Stimulated activated effector memory CD8-positive, alpha-beta T cell treated with anti-CD3 and anti-CD28 coated beads, Interleukin-12 subunit alpha, Interleukin-12 subunit beta, amount 100 ng/mL, for 72 hours (primary cell): ENCODE measurements around the gene RASSF4.

ENCODE experiments used
- ATAC-seq: fragments of 150-1000 bp; cut with Tn5 transposase; 2 replicates; pipeline ENCODE4 v1.10.0; 2021
- DNase-seq, 2 donors: peaks; one replicate each; pipeline ENCODE4 v3.0.0; 2021 to 2022; ENCODE audit warnings: low spot score in 2 of 2
- H3K27ac Mint-ChIP-seq: one replicate; pipeline ENCODE4 v1.8.0; 2022; ENCODE audit warnings: mild to moderate bottlenecking, mixed read lengths
- H3K36me3 Mint-ChIP-seq: one replicate; pipeline ENCODE4 v1.8.0; 2022; ENCODE audit warnings: mild to moderate bottlenecking, mixed read lengths
- H3K4me1 Mint-ChIP-seq: one replicate; pipeline ENCODE4 v1.8.0; 2022; ENCODE audit warnings: mixed read lengths
- H3K4me3 Mint-ChIP-seq: one replicate; pipeline ENCODE4 v1.8.0; 2022; ENCODE audit warnings: mild to moderate bottlenecking, mixed read lengths
- H3K9me3 Mint-ChIP-seq: one replicate; pipeline ENCODE4 v1.8.0; 2022; ENCODE audit warnings: mixed read lengths

RASSF4 gene

GRCh38 chr10:44959247-44960087, at the start of gene RASSF4:
Gene RASSF4 (plus strand): TSS chr10:44959802. CDS start chr10:44970203, 10,401 bp downstream.
- H3K9me3 Mint-ChIP-seq = no peaks in the 10 kb centered on the region
- H3K36me3 Mint-ChIP-seq = peaks cover 14% of the 10 kb centered on the region
- peak; percentile 100 for ATAC-seq
- H3K4me3 Mint-ChIP-seq = peak within 1 kb of the TSS; percentile 77
- peak; percentile 81 to 94 for DNase-seq
- peaks cover 41% of the 10 kb centered on the region for H3K4me1 Mint-ChIP-seq
- H3K27ac Mint-ChIP-seq = peak within 1 kb of the TSS; percentile 73

- no peak for DNase-seq
- peaks cover 8% of the 10 kb centered on the region for H3K4me1 Mint-ChIP-seq
- H3K36me3 Mint-ChIP-seq = no peaks in the 10 kb centered on the region
- no peak overlapping the region for H3K4me3 Mint-ChIP-seq
- H3K27ac Mint-ChIP-seq = no peak overlapping the region
- H3K9me3 Mint-ChIP-seq = no peaks in the 10 kb centered on the region
- no peak for ATAC-seq
These were observed 49.7 kb upstream of the RASSF4 start for GRCh38 chr10:44909910-44910309.

GRCh38 chr10:44910602-44911001, 49.0 kb upstream of the RASSF4 start:
- DNase-seq = no peak
- no peak for ATAC-seq
- Mint-ChIP-seq H3K4me3 (no peak overlapping the region), H3K36me3 (no peaks in the 10 kb centered on the region), H3K4me1 (peaks cover 8% of the 10 kb centered on the region), H3K9me3 (no peaks in the 10 kb centered on the region), H3K27ac (no peak overlapping the region)

GRCh38 chr10:44911081-44911540, 48.5 kb upstream of the RASSF4 start, which contains the start of gene TMEM72:
Gene TMEM72 (plus strand): TSS chr10:44911337. CDS start chr10:44911513, 176 bp downstream.
- H3K36me3 Mint-ChIP-seq = no peaks in the 10 kb centered on the region
- ATAC-seq (peak; percentile 8), DNase-seq (no peak)
- H3K27ac Mint-ChIP-seq = no peak within 1 kb of the TSS
- no peaks in the 10 kb centered on the region for H3K9me3 Mint-ChIP-seq
- no peak within 1 kb of the TSS for H3K4me3 Mint-ChIP-seq
- H3K4me1 Mint-ChIP-seq = peaks cover 8% of the 10 kb centered on the region

- Mint-ChIP-seq H3K4me3 (no peak overlapping the region), H3K9me3 (no peaks in the 10 kb centered on the region), H3K36me3 (no peaks in the 10 kb centered on the region), H3K27ac (no peak overlapping the region), H3K4me1 (peaks cover 8% of the 10 kb centered on the region)
- no peak for DNase-seq
- ATAC-seq = peak; percentile 11
These were observed 47.7 kb upstream of the RASSF4 start for GRCh38 chr10:44911951-44912350.

- Mint-ChIP-seq H3K9me3 (no peaks in the 10 kb centered on the region), H3K27ac (peak overlapping the region; percentile 74), H3K4me1 (peaks cover 8% of the 10 kb centered on the region), H3K36me3 (no peaks in the 10 kb centered on the region), H3K4me3 (no peak overlapping the region)
- ATAC-seq (no peak), DNase-seq (no peak)
These were observed 46.1 kb upstream of the RASSF4 start for GRCh38 chr10:44913350-44914081.

- Mint-ChIP-seq H3K36me3 (no peaks in the 10 kb centered on the region), H3K4me3 (no peak overlapping the region), H3K27ac (no peak overlapping the region), H3K4me1 (peaks cover 8% of the 10 kb centered on the region), H3K9me3 (no peaks in the 10 kb centered on the region)
- no peak for ATAC-seq
- no peak for DNase-seq
These were observed 44.7 kb upstream of the RASSF4 start for GRCh38 chr10:44914891-44915290.

- DNase-seq (no peak), ATAC-seq (no peak)
- Mint-ChIP-seq H3K4me3 (no peak overlapping the region), H3K4me1 (peaks cover 8% of the 10 kb centered on the region), H3K36me3 (no peaks in the 10 kb centered on the region), H3K27ac (no peak overlapping the region), H3K9me3 (no peaks in the 10 kb centered on the region)
These were observed 43.2 kb upstream of the RASSF4 start for GRCh38 chr10:44916429-44916828.

- no peak for DNase-seq
- no peak for ATAC-seq
- no peak overlapping the region for H3K4me3 Mint-ChIP-seq
- no peaks in the 10 kb centered on the region for H3K36me3 Mint-ChIP-seq
- H3K27ac Mint-ChIP-seq = no peak overlapping the region
- no peaks in the 10 kb centered on the region for H3K9me3 Mint-ChIP-seq
- peaks cover 8% of the 10 kb centered on the region for H3K4me1 Mint-ChIP-seq
These were observed 41.8 kb upstream of the RASSF4 start for GRCh38 chr10:44917848-44918247.

- no peak overlapping the region for H3K4me3 Mint-ChIP-seq
- ATAC-seq (no peak), DNase-seq (no peak)
- no peaks in the 10 kb centered on the region for H3K9me3 Mint-ChIP-seq
- no peaks in the 10 kb centered on the region for H3K4me1 Mint-ChIP-seq
- H3K36me3 Mint-ChIP-seq = no peaks in the 10 kb centered on the region
- no peak overlapping the region for H3K27ac Mint-ChIP-seq
These were observed 39.4 kb upstream of the RASSF4 start for GRCh38 chr10:44920252-44920651.

- H3K9me3 Mint-ChIP-seq = no peaks in the 10 kb centered on the region
- no peaks in the 10 kb centered on the region for H3K4me1 Mint-ChIP-seq
- no peak overlapping the region for H3K4me3 Mint-ChIP-seq
- no peaks in the 10 kb centered on the region for H3K36me3 Mint-ChIP-seq
- ATAC-seq = no peak
- no peak overlapping the region for H3K27ac Mint-ChIP-seq
- no peak for DNase-seq
These were observed 38.5 kb upstream of the RASSF4 start for GRCh38 chr10:44921061-44921460.

GRCh38 chr10:44921506-44921905, 38.1 kb upstream of the RASSF4 start:
- no peak for ATAC-seq
- H3K27ac Mint-ChIP-seq = no peak overlapping the region
- DNase-seq = no peak
- no peaks in the 10 kb centered on the region for H3K4me1 Mint-ChIP-seq
- H3K36me3 Mint-ChIP-seq = no peaks in the 10 kb centered on the region
- H3K4me3 Mint-ChIP-seq = no peak overlapping the region
- no peaks in the 10 kb centered on the region for H3K9me3 Mint-ChIP-seq

- Mint-ChIP-seq H3K4me3 (no peak overlapping the region), H3K4me1 (no peaks in the 10 kb centered on the region), H3K36me3 (no peaks in the 10 kb centered on the region), H3K9me3 (no peaks in the 10 kb centered on the region), H3K27ac (no peak overlapping the region)
- no peak for ATAC-seq
- no peak for DNase-seq
These were observed 37.6 kb upstream of the RASSF4 start for GRCh38 chr10:44922021-44922420.

- Mint-ChIP-seq H3K4me1 (no peaks in the 10 kb centered on the region), H3K4me3 (no peak overlapping the region), H3K9me3 (no peaks in the 10 kb centered on the region), H3K27ac (no peak overlapping the region), H3K36me3 (no peaks in the 10 kb centered on the region)
- DNase-seq = no peak
- ATAC-seq = no peak
These were observed 36.6 kb upstream of the RASSF4 start for GRCh38 chr10:44922796-44923545.

- ATAC-seq (no peak), DNase-seq (no peak)
- Mint-ChIP-seq H3K4me3 (no peak overlapping the region), H3K27ac (no peak overlapping the region), H3K9me3 (no peaks in the 10 kb centered on the region), H3K36me3 (no peaks in the 10 kb centered on the region), H3K4me1 (no peaks in the 10 kb centered on the region)
These were observed 36.0 kb upstream of the RASSF4 start for GRCh38 chr10:44923611-44924010.
